Testis (tissue), 2 donors: ENCODE measurements around the gene ORMDL3.

Source experiments
- POLR2A ChIP-seq: fragments of 450-650 bp; IDR thresholded peaks from one replicate; pipeline ENCODE4 v1.6.1; 2017; ENCODE audit warnings: antibody characterized with exemption, mild to moderate bottlenecking, moderate library complexity
- TF ChIP-seq, protein P1 (sequence below), 3 experiments: fragments of 450-650 bp in 2 of 3; fragments of 200-600 bp in 1 of 3; sonication (generic) in 1 of 3; IDR thresholded peaks; one replicate each; pipeline ENCODE4 v1.5.1; 2016 to 2019; ENCODE audit warnings: antibody characterized with exemption in 3 of 3, mild to moderate bottlenecking in 2 of 3, moderate library complexity in 1 of 3

GRCh38 chr17:39916918-39917317 lies 10.5 kb downstream of the ORMDL3 start:
- TF ChIP-seq, protein P1, sequence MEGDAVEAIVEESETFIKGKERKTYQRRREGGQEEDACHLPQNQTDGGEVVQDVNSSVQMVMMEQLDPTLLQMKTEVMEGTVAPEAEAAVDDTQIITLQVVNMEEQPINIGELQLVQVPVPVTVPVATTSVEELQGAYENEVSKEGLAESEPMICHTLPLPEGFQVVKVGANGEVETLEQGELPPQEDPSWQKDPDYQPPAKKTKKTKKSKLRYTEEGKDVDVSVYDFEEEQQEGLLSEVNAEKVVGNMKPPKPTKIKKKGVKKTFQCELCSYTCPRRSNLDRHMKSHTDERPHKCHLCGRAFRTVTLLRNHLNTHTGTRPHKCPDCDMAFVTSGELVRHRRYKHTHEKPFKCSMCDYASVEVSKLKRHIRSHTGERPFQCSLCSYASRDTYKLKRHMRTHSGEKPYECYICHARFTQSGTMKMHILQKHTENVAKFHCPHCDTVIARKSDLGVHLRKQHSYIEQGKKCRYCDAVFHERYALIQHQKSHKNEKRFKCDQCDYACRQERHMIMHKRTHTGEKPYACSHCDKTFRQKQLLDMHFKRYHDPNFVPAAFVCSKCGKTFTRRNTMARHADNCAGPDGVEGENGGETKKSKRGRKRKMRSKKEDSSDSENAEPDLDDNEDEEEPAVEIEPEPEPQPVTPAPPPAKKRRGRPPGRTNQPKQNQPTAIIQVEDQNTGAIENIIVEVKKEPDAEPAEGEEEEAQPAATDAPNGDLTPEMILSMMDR (IDR thresholded peaks at IDR 0.05) = no peak
- no peak for TF ChIP-seq POLR2A
